Measurements from ENCODE around the gene OR2J3.

OR2J3 gene

GRCh38 chr6:29129326-29130012 is 21.6 kb downstream of the OR2J3 start:
- Histone ChIP-seq H3K27ac (no peak overlapping the region), H3K4me3 (ENCODE audit: low read depth, low read length) (no peak overlapping the region), H3K9me3 (ENCODE audit: severe bottlenecking) (no peaks in the 10 kb centered on the region), H3K27me3 (ENCODE audit: insufficient read depth, low read depth, severe bottlenecking) (peaks cover 85% of the 10 kb centered on the region), H3K36me3 (no peaks in the 10 kb centered on the region)
- TF ChIP-seq CTCF (IDR thresholded peaks at IDR 0.05; ENCODE audit: low read depth, low read length), result no peak
- no peak for DNase-seq

GRCh38 chr6:29130644-29131043 is 22.8 kb downstream of the OR2J3 start:
- Histone ChIP-seq H3K27ac (no peak overlapping the region), H3K9me3 (ENCODE audit: severe bottlenecking) (no peaks in the 10 kb centered on the region), H3K36me3 (no peaks in the 10 kb centered on the region), H3K4me3 (ENCODE audit: low read depth, low read length) (no peak overlapping the region), H3K27me3 (ENCODE audit: insufficient read depth, low read depth, severe bottlenecking) (peaks cover 83% of the 10 kb centered on the region)
- no peak for DNase-seq
- no peak for TF ChIP-seq CTCF (IDR thresholded peaks at IDR 0.05; ENCODE audit: low read depth, low read length)

GRCh38 chr6:29131691-29132090 is 23.8 kb downstream of the OR2J3 start:
- H3K4me3 ChIP-seq (ENCODE audit: low read depth, low read length), result no peak overlapping the region
- TF ChIP-seq CTCF (IDR thresholded peaks at IDR 0.05; ENCODE audit: low read depth, low read length), result no peak
- H3K9me3 ChIP-seq (ENCODE audit: severe bottlenecking), result no peaks in the 10 kb centered on the region
- no peak overlapping the region for H3K27ac ChIP-seq
- H3K27me3 ChIP-seq (ENCODE audit: insufficient read depth, low read depth, severe bottlenecking), result peaks cover 83% of the 10 kb centered on the region
- no peaks in the 10 kb centered on the region for H3K36me3 ChIP-seq
- no peak for DNase-seq

GRCh38 chr6:29137724-29138123 is 29.9 kb downstream of the OR2J3 start:
- no peak overlapping the region for H3K4me3 ChIP-seq (ENCODE audit: low read depth, low read length)
- H3K9me3 ChIP-seq (ENCODE audit: severe bottlenecking), result no peaks in the 10 kb centered on the region
- H3K27me3 ChIP-seq (ENCODE audit: insufficient read depth, low read depth, severe bottlenecking), result peaks cover 67% of the 10 kb centered on the region
- TF ChIP-seq CTCF (IDR thresholded peaks at IDR 0.05; ENCODE audit: low read depth, low read length), result no peak
- H3K36me3 ChIP-seq, result no peaks in the 10 kb centered on the region
- no peak overlapping the region for H3K27ac ChIP-seq
- DNase-seq, result no peak

- Histone ChIP-seq H3K9me3 (ENCODE audit: severe bottlenecking) (no peaks in the 10 kb centered on the region), H3K27ac (no peak overlapping the region), H3K4me3 (ENCODE audit: low read depth, low read length) (no peak overlapping the region), H3K27me3 (ENCODE audit: insufficient read depth, low read depth, severe bottlenecking) (peaks cover 53% of the 10 kb centered on the region), H3K36me3 (no peaks in the 10 kb centered on the region)
- no peak for TF ChIP-seq CTCF (IDR thresholded peaks at IDR 0.05; ENCODE audit: low read depth, low read length)
- no peak for DNase-seq
Observed at GRCh38 chr6:29141606-29142005, 33.7 kb downstream of the OR2J3 start.

GRCh38 chr6:29142309-29142708 is 34.5 kb downstream of the OR2J3 start:
- peaks cover 52% of the 10 kb centered on the region for H3K27me3 ChIP-seq (ENCODE audit: insufficient read depth, low read depth, severe bottlenecking)
- no peak overlapping the region for H3K4me3 ChIP-seq (ENCODE audit: low read depth, low read length)
- H3K36me3 ChIP-seq, result no peaks in the 10 kb centered on the region
- H3K27ac ChIP-seq, result no peak overlapping the region
- DNase-seq, result no peak
- no peak for TF ChIP-seq CTCF (IDR thresholded peaks at IDR 0.05; ENCODE audit: low read depth, low read length)
- no peaks in the 10 kb centered on the region for H3K9me3 ChIP-seq (ENCODE audit: severe bottlenecking)

Data from WERI-Rb-1 (cell line).